Pericardium fibroblast (primary cell): ENCODE measurements around the gene SHISA6. TPM values are rescaled to one million over a fixed set of nuclear protein-coding genes. Genes with fewer than 3 reads are reported as not detected.

Experiments used
- total RNA-seq: library from RNA; depleted of rRNA; stranded (reverse); fragments of >200 nt; gene quantifications from 2 replicates; pipeline ENCODE4 v1.2.3, GENCODE V29; 2015

The SHISA6 gene
- total RNA-seq = not detected in 2 replicates

GRCh38 chr17:11240841-11241610 lies at the start of gene SHISA6:
SHISA6 (plus strand) TSS chr17:11241213.

GRCh38 chr17:11598274-11599221 lies 357.5 kb downstream of the SHISA6 start, which contains the start of gene DNAH9:
DNAH9 (plus strand) TSS chr17:11598470; CDS start chr17:11598499, 29 bp downstream.

